GM21447 (cell line): ENCODE results near the gene YJEFN3.

ENCODE experiments used
- ATAC-seq: cut with Tn5 transposase; IDR thresholded peaks from one replicate; pipeline ENCODE4 v1.9.1; 2021; ENCODE audit not compliant: unreplicated experiment

The YJEFN3 gene

GRCh38 chr19:19575411-19575810 is 46.7 kb downstream of the YJEFN3 start:
- no peak for ATAC-seq

DNA sequence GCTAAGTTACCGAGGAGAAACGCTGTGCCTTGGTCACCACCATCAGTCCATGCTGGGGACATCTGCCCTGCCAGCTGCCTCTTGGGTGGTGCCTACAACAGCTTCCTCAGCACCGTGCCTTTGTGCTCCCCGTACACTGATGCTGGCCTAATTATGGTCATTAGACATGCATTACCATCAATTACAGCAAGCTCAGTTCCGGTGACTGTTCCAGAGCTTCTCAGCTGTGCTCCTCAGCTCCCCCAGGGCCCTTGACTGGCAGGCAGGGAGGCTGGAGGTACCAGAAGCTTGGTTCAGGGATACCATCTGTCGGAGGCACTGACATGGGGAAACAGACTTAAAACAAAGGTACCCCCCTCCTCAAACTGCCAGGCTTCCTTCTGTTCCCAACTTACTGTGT is 49.5 kb downstream of the YJEFN3 start:
- ATAC-seq = no peak

- no peak for ATAC-seq
These were observed 51.0 kb downstream of the YJEFN3 start for GRCh38 chr19:19579533-19580361.

DNA sequence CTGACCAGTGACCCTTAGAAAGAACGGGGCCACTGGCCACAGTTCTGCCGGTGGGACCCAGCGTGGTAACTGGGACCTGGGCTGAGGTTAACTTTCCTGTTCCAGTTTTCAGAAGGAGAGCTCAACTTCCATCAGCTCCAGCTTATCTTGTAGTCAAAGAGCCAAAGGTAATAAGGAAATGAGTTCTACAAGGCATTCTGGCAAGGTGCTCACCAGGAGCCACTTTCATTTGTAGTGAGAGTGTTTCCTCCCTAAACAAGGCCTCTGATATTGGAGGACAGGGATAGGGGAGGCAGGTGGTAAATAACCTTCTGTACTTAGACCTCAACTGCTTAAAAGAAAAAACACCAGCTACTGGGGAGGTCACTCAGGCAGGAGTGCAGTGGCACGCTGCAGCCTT is 51.7 kb downstream of the YJEFN3 start:
- ATAC-seq = no peak

DNA sequence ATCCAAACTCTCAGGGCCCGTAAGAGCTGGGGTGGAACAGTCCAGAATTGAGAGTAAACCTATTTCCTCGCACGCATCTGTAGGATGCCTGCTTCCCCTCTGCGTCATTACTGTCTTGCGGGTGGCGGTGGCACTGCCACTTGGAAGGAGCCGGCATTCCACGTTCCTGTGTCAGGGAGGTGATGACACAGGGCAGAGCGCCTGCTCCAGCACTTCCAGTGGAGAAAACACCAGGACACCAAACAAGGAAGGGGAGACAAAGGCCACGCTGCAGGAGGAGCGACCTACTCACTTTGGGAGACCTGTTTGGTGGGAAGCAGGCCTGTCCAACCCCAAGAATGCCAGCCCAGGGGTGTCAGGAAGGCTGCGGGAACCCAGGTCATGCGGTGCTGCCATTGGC is 52.7 kb downstream of the YJEFN3 start:
- no peak for ATAC-seq

- ATAC-seq = no peak
These were observed 53.8 kb downstream of the YJEFN3 start for GRCh38 chr19:19582471-19582870.

GRCh38 chr19:19584356-19584755 is 55.6 kb downstream of the YJEFN3 start:
- no peak for ATAC-seq
